Gastroesophageal sphincter (tissue), 4 donors: ENCODE results near the gene FOSL1. TPM values are rescaled to one million over a fixed set of nuclear protein-coding genes. Genes with fewer than 3 reads are reported as not detected.

ENCODE experiments used
- ATAC-seq: fragments of 150-250 bp; one replicate; pipeline ENCODE4 v1.9.1; 2016; ENCODE audit warnings: mild to moderate bottlenecking, moderate library complexity
- H3K27ac ChIP-seq, 4 donors: fragments of 200-600 bp; sonication (generic) in 3 of 4; 1 replicate in 3 of 4; 2 replicates in 1 of 4; pipeline ENCODE4 v1.5.1; 2016 to 2019
- H3K27me3 ChIP-seq: fragments of 200-600 bp; sonication (generic); one replicate; pipeline ENCODE4 v1.5.1; 2019
- H3K36me3 ChIP-seq, 2 donors: fragments of 200-600 bp; sonication (generic); one replicate each; pipeline ENCODE4 v1.5.1; 2019; ENCODE audit warnings: control low read depth in 1 of 2
- H3K4me1 ChIP-seq, 3 donors: fragments of 200-600 bp; sonication (generic); 1 replicate in 2 of 3; 2 replicates in 1 of 3; pipeline ENCODE4 v1.5.1; 2016 to 2019; ENCODE audit warnings: control low read depth in 2 of 3
- H3K4me3 ChIP-seq, 2 donors: fragments of 200-600 bp; sonication (generic); one replicate each; pipeline ENCODE4 v1.5.1; 2019; ENCODE audit warnings: mild to moderate bottlenecking in 1 of 2, moderate library complexity in 1 of 2
- H3K9me3 ChIP-seq, 3 donors: fragments of 200-600 bp; sonication (generic); one replicate each; pipeline ENCODE4 v1.5.1; 2017 to 2019; ENCODE audit warnings: control low read depth in 2 of 3
- CTCF ChIP-seq, 4 experiments: fragments of 200-600 bp in 2 of 4; fragments of 450-650 bp in 2 of 4; sonication (generic) in 1 of 4; IDR thresholded peaks; one replicate each; pipeline ENCODE4 v1.5.1; 2017 to 2019; ENCODE audit warnings: antibody characterized with exemption in 4 of 4, mild to moderate bottlenecking in 2 of 4, moderate library complexity in 2 of 4
- EP300 ChIP-seq: sonication (generic); formaldehyde crosslinking; IDR thresholded peaks from one replicate; pipeline ENCODE4 v1.6.1; 2017; ENCODE audit warnings: antibody characterized with exemption, mild to moderate bottlenecking
- POLR2A ChIP-seq, 2 donors: fragments of 450-650 bp; IDR thresholded peaks; one replicate each; pipeline ENCODE4 v1.6.1; 2017; ENCODE audit warnings: antibody characterized with exemption in 2 of 2, mild to moderate bottlenecking in 2 of 2, moderate library complexity in 1 of 2
- POLR2AphosphoS5 ChIP-seq: sonication (generic); formaldehyde crosslinking; IDR thresholded peaks from one replicate; pipeline ENCODE4 v1.6.1; 2017; ENCODE audit warnings: antibody characterized with exemption
- WGBS, 2 donors: methylation state at CpG; one replicate each; pipeline ENCODE4 v1.1.5; 2018; ENCODE audit warnings: low coverage in 1 of 2; 5-methylcytosine and 5-hydroxymethylcytosine counted together
- total RNA-seq, 4 donors: library from RNA; depleted of rRNA; stranded (reverse); fragments of >200 nt; gene quantifications; one replicate each; pipeline ENCODE4 v1.1.0, GENCODE V29; 2016

FOSL1 gene
- total RNA-seq, 4 donors from 2014 or later = 1.4 to 24.9 (median 4.1) TPM

- TF ChIP-seq CTCF (IDR thresholded peaks at IDR 0.05) (no peak), EP300 (no peak), POLR2AphosphoS5 (no peak), POLR2A (IDR thresholded peaks at IDR 0.05) (no peak)
- Histone ChIP-seq H3K36me3 (no peaks in the 10 kb centered on the region), H3K4me1 (no peaks in the 10 kb centered on the region), H3K4me3 (no peak within 1 kb of the TSS), H3K27me3 (peaks cover 14% of the 10 kb centered on the region), H3K27ac (no peak within 1 kb of the TSS), H3K9me3 (no peaks in the 10 kb centered on the region)
- no peak for ATAC-seq
- WGBS, 2 donors = 44% methylated on average over 9 of the region's 13 CpGs; no CpG with 5 or more reads in 1 of the 2 donors
These were observed 45.3 kb upstream of the FOSL1 start, which contains the start of gene TSGA10IP for GRCh38 chr11:65945430-65945911. Gene TSGA10IP (plus strand): TSS chr11:65945480. CDS start chr11:65945676, 196 bp downstream.

- Histone ChIP-seq H3K4me3 (no peak overlapping the region), H3K27me3 (peaks cover 21% of the 10 kb centered on the region), H3K36me3 (no peaks in the 10 kb centered on the region), H3K4me1 (no peaks in the 10 kb centered on the region), H3K9me3 (no peaks in the 10 kb centered on the region), H3K27ac (no peak overlapping the region)
- WGBS, 2 donors = 86 to 90% methylated on average over 2 to 4 of the region's 8 CpGs
- TF ChIP-seq EP300 (no peak), POLR2AphosphoS5 (no peak)
- no peak for ATAC-seq
These were observed 44.6 kb upstream of the FOSL1 start for GRCh38 chr11:65944767-65945166.

GRCh38 chr11:65944191-65944590, 44.0 kb upstream of the FOSL1 start:
- no peak overlapping the region for H3K4me3 ChIP-seq
- H3K27ac ChIP-seq = no peak overlapping the region
- H3K36me3 ChIP-seq = no peaks in the 10 kb centered on the region
- no peaks in the 10 kb centered on the region for H3K9me3 ChIP-seq
- WGBS, 2 donors = 86 to 94% methylated on average over 5 to 6 of the region's 8 CpGs
- ATAC-seq = no peak
- H3K4me1 ChIP-seq = no peaks in the 10 kb centered on the region
- TF ChIP-seq POLR2A (IDR thresholded peaks at IDR 0.05) (no peak), CTCF (IDR thresholded peaks at IDR 0.05) (no peak), EP300 (no peak), POLR2AphosphoS5 (no peak)
- H3K27me3 ChIP-seq = peaks cover 25% of the 10 kb centered on the region

DNA sequence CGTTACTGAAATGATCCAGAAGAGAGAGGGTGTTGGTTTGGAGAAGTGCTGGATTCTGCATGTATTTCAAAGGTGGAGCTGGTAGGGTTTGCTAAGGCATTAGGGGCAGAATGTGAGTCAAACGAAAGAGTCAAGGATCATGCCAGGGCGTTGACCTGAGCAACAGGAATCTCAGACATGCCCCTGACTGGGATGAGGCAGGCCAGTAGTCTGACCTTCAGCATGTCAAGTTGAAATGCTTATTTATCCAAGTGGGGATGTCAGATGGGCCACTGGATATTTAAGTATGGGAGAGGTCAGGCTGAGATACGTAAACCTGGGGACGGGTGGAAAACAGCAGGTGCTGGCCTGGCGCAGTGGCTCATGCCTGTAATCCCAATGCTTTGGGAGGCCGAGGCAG, 42.3 kb upstream of the FOSL1 start:
- H3K27ac ChIP-seq = no peak overlapping the region
- 58 to 78% methylated on average over 3 to 7 of the region's 7 CpGs for WGBS, 2 donors
- H3K4me3 ChIP-seq = no peak overlapping the region
- H3K9me3 ChIP-seq = no peaks in the 10 kb centered on the region
- no peak for TF ChIP-seq EP300
- TF ChIP-seq POLR2A (IDR thresholded peaks at IDR 0.05) = no peak
- TF ChIP-seq CTCF (IDR thresholded peaks at IDR 0.05) = no peak
- TF ChIP-seq POLR2AphosphoS5 = no peak
- no peaks in the 10 kb centered on the region for H3K36me3 ChIP-seq
- ATAC-seq = no peak
- peaks cover 28% of the 10 kb centered on the region for H3K27me3 ChIP-seq
- H3K4me1 ChIP-seq = no peaks in the 10 kb centered on the region

DNA sequence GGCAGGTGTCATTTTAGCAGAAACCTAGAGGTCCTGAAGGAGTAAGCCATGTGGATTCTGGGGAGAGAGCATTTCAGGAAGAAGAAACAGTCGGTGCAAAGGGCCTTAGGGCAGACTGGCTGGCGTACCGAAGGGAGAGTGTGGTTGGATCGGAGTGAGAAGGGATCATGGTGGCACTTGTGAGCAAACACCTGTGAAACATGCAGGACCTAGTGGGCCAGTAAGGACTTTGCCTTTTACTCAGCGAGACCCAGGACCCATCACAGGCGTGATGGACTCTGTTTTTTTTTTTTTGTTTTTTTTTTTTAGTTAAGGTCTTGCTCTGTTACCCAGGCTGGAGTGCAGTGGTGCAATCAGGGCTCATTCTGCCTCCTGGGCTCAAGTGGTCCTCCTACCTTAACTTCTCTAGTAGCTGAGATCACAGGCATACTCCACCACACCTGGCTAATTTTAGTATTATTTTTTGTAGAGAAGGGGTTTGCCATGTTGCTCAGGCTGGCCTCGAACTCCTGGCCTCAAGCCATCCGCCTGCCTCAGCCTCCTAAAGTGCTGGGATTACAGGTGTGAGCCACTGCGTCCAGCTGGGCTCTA, 41.6 kb upstream of the FOSL1 start:
- peaks cover 22% of the 10 kb centered on the region for H3K27me3 ChIP-seq
- no peaks in the 10 kb centered on the region for H3K36me3 ChIP-seq
- no peaks in the 10 kb centered on the region for H3K9me3 ChIP-seq
- 62 to 81% methylated on average over 5 to 9 of the region's 9 CpGs for WGBS, 2 donors
- H3K4me3 ChIP-seq = no peak overlapping the region
- H3K4me1 ChIP-seq = no peaks in the 10 kb centered on the region
- no peak for TF ChIP-seq CTCF (IDR thresholded peaks at IDR 0.05)
- no peak for TF ChIP-seq POLR2AphosphoS5
- TF ChIP-seq EP300 = no peak
- no peak for TF ChIP-seq POLR2A (IDR thresholded peaks at IDR 0.05)
- no peak for ATAC-seq
- H3K27ac ChIP-seq = peak overlapping the region in 1 of 4 donors; percentile 40
